Spleen (tissue), 11 donors: ENCODE measurements around the gene ALK. TPM values are rescaled to one million over a fixed set of nuclear protein-coding genes. Genes with fewer than 3 reads are reported as not detected.

Experiments
- DNase-seq: peaks from one replicate; pipeline ENCODE4 v3.0.0-alpha.2; 2020
- H3K27ac ChIP-seq, 8 donors: fragments of 200-600 bp; sonication (generic) in 7 of 8; 1 replicate in 4 of 8; 2 replicates in 4 of 8; pipeline versions ENCODE4 v1.5.0 to v1.8.0; 2016 to 2021; ENCODE audit warnings: inconsistent platforms in 4 of 8, mild to moderate bottlenecking in 4 of 8, moderate library complexity in 1 of 8
- H3K27me3 ChIP-seq, 7 donors: fragments of 200-600 bp; sonication (generic) in 6 of 7; replicated peaks in 1 of 7; 1 replicate in 4 of 7; 2 replicates in 3 of 7; pipeline versions ENCODE4 v1.5.0 to v1.8.0; 2016 to 2021; ENCODE audit warnings: inconsistent platforms in 3 of 7, mild to moderate bottlenecking in 1 of 7
- H3K36me3 ChIP-seq, 6 donors: fragments of 200-600 bp; sonication (generic) in 5 of 6; 1 replicate in 4 of 6; 2 replicates in 2 of 6; pipeline versions ENCODE4 v1.5.0 to v1.8.0; 2016 to 2021; ENCODE audit warnings: inconsistent platforms in 2 of 6
- H3K4me1 ChIP-seq, 6 donors: fragments of 200-600 bp; sonication (generic) in 5 of 6; 1 replicate in 3 of 6; 2 replicates in 3 of 6; pipeline versions ENCODE4 v1.5.0 to v1.8.0; 2016 to 2021; ENCODE audit warnings: inconsistent platforms in 3 of 6
- H3K4me3 ChIP-seq, 8 donors: fragments of 200-600 bp; sonication (generic) in 7 of 8; 1 replicate in 4 of 8; 2 replicates in 4 of 8; pipeline versions ENCODE4 v1.5.0 to v1.8.0; 2016 to 2021; ENCODE audit warnings: inconsistent platforms in 4 of 8, mild to moderate bottlenecking in 4 of 8, moderate library complexity in 2 of 8
- H3K9me3 ChIP-seq, 8 donors: fragments of 200-600 bp; sonication (generic) in 7 of 8; 1 replicate in 4 of 8; 2 replicates in 4 of 8; pipeline versions ENCODE4 v1.5.0 to v1.8.0; 2016 to 2021; ENCODE audit warnings: inconsistent platforms in 4 of 8
- POLR2A ChIP-seq, 3 donors: fragments of 450-650 bp; IDR thresholded peaks; one replicate each; pipeline ENCODE4 v1.5.1; 2017; ENCODE audit warnings: antibody characterized with exemption in 3 of 3, mild to moderate bottlenecking in 1 of 3
- POLR2AphosphoS5 ChIP-seq, 3 donors: sonication (generic); formaldehyde crosslinking; IDR thresholded peaks; one replicate each; pipeline ENCODE4 v1.5.1; 2017; ENCODE audit warnings: antibody characterized with exemption in 3 of 3
- WGBS, 5 donors: extraction: QIAGEN DNeasy Blood & Tissue Kit in 3 of 5; methylation state at CpG; one replicate each; pipeline versions ENCODE4 v1.1.5 to v1.1.7; 2013 to 2018; 5-methylcytosine and 5-hydroxymethylcytosine counted together
- intact Hi-C: fragments of 100-400 bp; cut with DNase I; formaldehyde crosslinking; loops from one replicate; pipeline ENCODE4 v1.15.0; 2023; ENCODE audit warnings: low total_unique reads
- polyA plus RNA-seq, 3 donors: library from polyadenylated mRNA; stranded (reverse); fragments of 200-250 nt; gene quantifications; one replicate each; pipeline ENCODE4 v1.2.1, GENCODE V29; 2013
- total RNA-seq, 7 donors: library from RNA; depleted of rRNA in 3 of 7; stranded (reverse); fragments of >200 nt in 3 of 7; fragmentation: NEBNext Ultra II Directional in 4 of 7; extraction: Animal tissue kit (Norgen Biotek cat#: 25700) in 4 of 7; gene quantifications; one replicate each; pipeline versions ENCODE4 v1.1.0 to v1.2.1, GENCODE V29; 2016 to 2021
- TF ChIP-seq, protein P1 (sequence below), 11 experiments: fragments of 200-600 bp in 7 of 11; fragments of 450-650 bp in 4 of 11; sonication (generic) in 4 of 11; IDR thresholded peaks in 8 of 11; conservative IDR thresholded peaks in 3 of 11; 1 replicate in 7 of 11; 2 replicates in 4 of 11; pipeline versions ENCODE4 v1.4.0 to v1.8.0; 2016 to 2021; ENCODE audit warnings: antibody characterized with exemption in 11 of 11, inconsistent platforms in 4 of 11, mild to moderate bottlenecking in 1 of 11
- donor health status: healthy with polysubstance abuse.
- donor health status: DM: no; HTN: no; CAD: no; lungs with moderate emphysema.
- donor health status: DM: no; HTN: no; CAD: no.
- donor health status: Bipolar disorder and iron deficiency.
- donor health status: healthy.
- donor health status: DM: no; HTN: no; CAD: no.
- donor health status: DM: yes; HTN: yes; CAD: no.

ALK gene
- total and polyA plus RNA-seq, 10 donors: 0.03 to 0.28 (median 0.06) TPM; not detected in 7

DNA sequence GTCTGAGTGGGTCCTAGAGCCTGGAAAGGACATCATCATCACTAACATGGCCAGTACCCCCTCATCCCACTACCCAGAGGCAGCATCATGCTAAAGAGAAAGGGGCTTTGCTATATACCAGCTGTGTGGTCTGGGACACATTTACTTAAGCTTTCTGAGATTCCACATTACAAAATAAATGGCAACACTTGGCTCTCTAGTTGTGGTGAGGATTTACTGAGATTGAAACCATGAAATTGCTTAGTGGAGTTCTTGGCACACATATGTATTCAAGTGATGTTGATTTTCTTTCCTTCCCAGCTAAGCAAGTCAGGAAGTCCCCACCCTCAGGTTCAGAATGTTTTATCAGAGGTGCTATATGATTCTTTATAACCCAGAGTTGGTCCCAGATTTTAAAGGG lies 444.2 kb downstream of the ALK start:
- intact Hi-C loops: no loop called here
- DNase-seq: no peak
- peaks cover 0 to 9% (median 0%) of the 10 kb centered on the region in 7 donors for H3K27me3 ChIP-seq
- no peaks in the 10 kb centered on the region for H3K36me3 ChIP-seq
- H3K4me1 ChIP-seq: no peaks in the 10 kb centered on the region
- H3K27ac ChIP-seq: no peak overlapping the region
- peaks cover 0 to 10% (median 3%) of the 10 kb centered on the region in 8 donors for H3K9me3 ChIP-seq
- no peak for TF ChIP-seq POLR2A (IDR thresholded peaks at IDR 0.05)
- TF ChIP-seq, protein P1, sequence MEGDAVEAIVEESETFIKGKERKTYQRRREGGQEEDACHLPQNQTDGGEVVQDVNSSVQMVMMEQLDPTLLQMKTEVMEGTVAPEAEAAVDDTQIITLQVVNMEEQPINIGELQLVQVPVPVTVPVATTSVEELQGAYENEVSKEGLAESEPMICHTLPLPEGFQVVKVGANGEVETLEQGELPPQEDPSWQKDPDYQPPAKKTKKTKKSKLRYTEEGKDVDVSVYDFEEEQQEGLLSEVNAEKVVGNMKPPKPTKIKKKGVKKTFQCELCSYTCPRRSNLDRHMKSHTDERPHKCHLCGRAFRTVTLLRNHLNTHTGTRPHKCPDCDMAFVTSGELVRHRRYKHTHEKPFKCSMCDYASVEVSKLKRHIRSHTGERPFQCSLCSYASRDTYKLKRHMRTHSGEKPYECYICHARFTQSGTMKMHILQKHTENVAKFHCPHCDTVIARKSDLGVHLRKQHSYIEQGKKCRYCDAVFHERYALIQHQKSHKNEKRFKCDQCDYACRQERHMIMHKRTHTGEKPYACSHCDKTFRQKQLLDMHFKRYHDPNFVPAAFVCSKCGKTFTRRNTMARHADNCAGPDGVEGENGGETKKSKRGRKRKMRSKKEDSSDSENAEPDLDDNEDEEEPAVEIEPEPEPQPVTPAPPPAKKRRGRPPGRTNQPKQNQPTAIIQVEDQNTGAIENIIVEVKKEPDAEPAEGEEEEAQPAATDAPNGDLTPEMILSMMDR (IDR thresholded peaks at IDR 0.05 in 8 of 11, conservative IDR thresholded peaks at IDR 0.05 in 3 of 11): no peak
- no peak for TF ChIP-seq POLR2AphosphoS5 (IDR thresholded peaks at IDR 0.05)
- H3K4me3 ChIP-seq: no peak overlapping the region

DNA sequence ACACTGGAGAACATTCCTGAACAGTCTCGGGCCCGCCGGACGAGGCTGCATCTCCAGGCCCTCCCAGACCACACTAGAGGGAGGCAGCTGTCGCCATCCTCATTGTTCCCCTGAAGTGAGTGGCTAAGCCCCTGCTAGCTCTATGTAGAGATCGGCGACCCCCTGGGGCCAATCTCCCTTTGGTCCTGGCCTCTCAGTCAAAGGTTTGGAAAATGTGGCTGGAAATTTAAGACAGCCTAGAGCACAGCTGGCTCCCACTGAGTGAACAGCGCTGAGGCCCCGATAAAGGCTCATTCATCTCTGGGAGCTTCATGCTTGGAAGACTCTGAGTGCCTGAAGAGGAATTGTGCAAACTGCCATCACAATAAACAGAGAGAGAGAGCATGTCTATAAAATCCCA lies 445.9 kb downstream of the ALK start:
- Histone ChIP-seq H3K4me3 (no peak overlapping the region), H3K4me1 (no peaks in the 10 kb centered on the region), H3K9me3 (peaks cover 0 to 27% (median 19%) of the 10 kb centered on the region in 8 donors), H3K27me3 (peaks cover 0 to 9% (median 0%) of the 10 kb centered on the region in 7 donors), H3K27ac (no peak overlapping the region), H3K36me3 (no peaks in the 10 kb centered on the region)
- 88 to 92% (median 89%) methylated on average over 7 to 9 of the region's 9 CpGs for WGBS, 5 donors
- intact Hi-C loops: no loop called here
- no peak for DNase-seq
- no peak for TF ChIP-seq POLR2AphosphoS5 (IDR thresholded peaks at IDR 0.05)

DNA sequence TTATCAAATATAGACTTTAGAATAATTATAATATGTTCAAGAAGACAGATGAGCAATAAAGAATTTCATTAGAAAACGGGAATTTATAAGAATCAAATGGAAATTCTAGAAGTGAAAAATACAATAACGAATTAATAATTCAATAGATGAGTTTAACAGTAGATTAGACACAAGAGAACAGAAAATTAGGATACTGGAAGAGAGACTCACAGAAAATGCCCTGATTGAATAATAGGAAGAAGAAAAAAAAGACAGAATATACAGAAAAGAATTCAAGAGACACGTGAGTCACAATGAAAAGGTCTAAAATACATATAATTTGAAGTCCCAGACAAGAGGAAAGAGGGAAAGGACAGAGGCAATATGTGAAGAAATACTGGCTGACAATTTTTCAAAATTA lies 451.4 kb downstream of the ALK start:
- 51 to 71% (median 67%) methylated on average over 3 of the region's 3 CpGs for WGBS, 5 donors
- Histone ChIP-seq H3K27ac (no peak overlapping the region), H3K36me3 (no peaks in the 10 kb centered on the region), H3K9me3 (peaks cover 0 to 44% (median 35%) of the 10 kb centered on the region in 8 donors), H3K4me3 (no peak overlapping the region), H3K4me1 (no peaks in the 10 kb centered on the region), H3K27me3 (no peaks in the 10 kb centered on the region)
- TF ChIP-seq POLR2A (IDR thresholded peaks at IDR 0.05) (no peak), POLR2AphosphoS5 (IDR thresholded peaks at IDR 0.05) (no peak)
- TF ChIP-seq, protein P1 (IDR thresholded peaks at IDR 0.05 in 8 of 11, conservative IDR thresholded peaks at IDR 0.05 in 3 of 11): no peak
- intact Hi-C loops: no loop called here
- DNase-seq: no peak

DNA sequence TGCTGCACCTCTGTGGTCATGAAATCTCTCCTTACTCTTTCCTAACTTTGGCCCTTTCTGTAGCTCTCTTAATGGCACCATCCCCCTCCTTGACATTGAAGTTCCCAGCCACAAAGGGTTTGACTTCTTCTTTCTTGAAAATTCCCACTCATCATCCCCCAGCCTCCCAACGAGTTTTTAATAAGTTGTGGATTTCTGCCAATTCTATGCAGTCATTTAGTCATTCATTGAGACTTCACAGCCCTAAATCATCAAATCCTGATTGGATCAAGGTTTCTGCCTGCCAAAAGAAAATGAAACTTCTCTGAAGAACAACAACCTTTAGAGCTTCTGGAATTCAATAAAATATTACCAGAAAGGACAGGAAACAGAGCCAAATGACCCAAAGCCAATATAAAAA lies 451.9 kb downstream of the ALK start:
- DNase-seq: no peak
- no peak overlapping the region for H3K4me3 ChIP-seq
- TF ChIP-seq, protein P1 (IDR thresholded peaks at IDR 0.05 in 8 of 11, conservative IDR thresholded peaks at IDR 0.05 in 3 of 11): no peak
- no peak for TF ChIP-seq POLR2A (IDR thresholded peaks at IDR 0.05)
- no peak for TF ChIP-seq POLR2AphosphoS5 (IDR thresholded peaks at IDR 0.05)

More for the DNA sequence above, 451.9 kb downstream of the ALK start:
- Histone ChIP-seq H3K36me3 (no peaks in the 10 kb centered on the region), H3K4me1 (no peaks in the 10 kb centered on the region), H3K27ac (no peak overlapping the region), H3K9me3 (peaks cover 0 to 44% (median 35%) of the 10 kb centered on the region in 8 donors), H3K27me3 (no peaks in the 10 kb centered on the region)
- 28 to 58% (median 44%) methylated on average over 1 of the region's 1 CpG for WGBS, 5 donors
- intact Hi-C loops: no loop called here
